SK-N-SH (cell line): ENCODE data around the gene SMIM1. TPM values are rescaled to one million over a fixed set of nuclear protein-coding genes. Genes with fewer than 3 reads are reported as not detected.
"Not testable (repeated sequence)": the region's sequence is repeated elsewhere in the genome, so short reads cannot be mapped to it uniquely, and the experiment has no call there.

ENCODE experiments used
- CTCF ChIA-PET: fragments of 300-600, 350-600 bp; formaldehyde crosslinking; extraction: SDS; loops from one replicate; lab custom pipeline; 2021; lab: Yijun Ruan, JAX
- POLR2A ChIA-PET: fragments of 350-600 bp; sonication (Branson Sonifier 250); formaldehyde crosslinking; extraction: SDS; loops from one replicate; lab custom pipeline; 2020; ENCODE audit warnings: antibody characterized with exemption, inconsistent platforms; lab: Yijun Ruan, JAX
- DNase-seq: peaks from one replicate; pipeline ENCODE4 v3.0.0; 2012
- H2AFZ ChIP-seq: fragments of 200-600 bp; sonication (generic); 2 replicates; pipeline ENCODE4 v1.8.1; 2016; ENCODE audit warnings: antibody characterized with exemption, mild to moderate bottlenecking, low read depth
- H3F3A ChIP-seq: fragments of 200-600 bp; sonication (generic); replicated peaks from 2 replicates; pipeline ENCODE3; 2016; ENCODE audit warnings: antibody characterized with exemption, mild to moderate bottlenecking; ENCODE audit not compliant: insufficient read depth
- H3K27ac ChIP-seq, 2 experiments: fragments of 200-500 bp in 1 of 2; fragments of 200-600 bp in 1 of 2; sonication (Bioruptor generic) in 1 of 2; sonication (generic), shearing (Covaris generic) in 1 of 2; 2 replicates each; pipeline versions ENCODE4 v1.5.1 to v1.6.1; 2014 to 2016; ENCODE audit warnings: low read depth in 2 of 2, inconsistent platforms in 1 of 2, low read length in 1 of 2, mild to moderate bottlenecking in 1 of 2, mixed read lengths in 1 of 2
- H3K27me3 ChIP-seq: fragments of 200-600 bp; sonication (generic), shearing (Covaris generic); 2 replicates; pipeline ENCODE4 v1.6.1; 2016; ENCODE audit warnings: mixed run types; ENCODE audit not compliant: insufficient read depth
- H3K36me3 ChIP-seq, 2 experiments: fragments of 200-500 bp in 1 of 2; fragments of 200-600 bp in 1 of 2; sonication (Bioruptor generic) in 1 of 2; sonication (generic) in 1 of 2; replicated peaks in 1 of 2; 2 replicates each; pipeline versions ENCODE3 to v1.5.1; 2014 to 2016; ENCODE audit warnings: low read length in 1 of 2, mild to moderate bottlenecking in 1 of 2; ENCODE audit not compliant: insufficient read depth in 2 of 2, control insufficient read depth in 1 of 2
- H3K4me1 ChIP-seq, 2 experiments: fragments of 200-500 bp in 1 of 2; fragments of 200-600 bp in 1 of 2; sonication (Bioruptor generic) in 1 of 2; sonication (generic), shearing (Covaris generic) in 1 of 2; 2 replicates each; pipeline versions ENCODE4 v1.5.1 to v1.6.1; 2014 to 2016; ENCODE audit warnings: low read depth in 1 of 2, low read length in 1 of 2, mixed run types in 1 of 2; ENCODE audit not compliant: insufficient read depth in 2 of 2, control insufficient read depth in 1 of 2
- H3K4me2 ChIP-seq: fragments of 200-600 bp; sonication (generic), shearing (Covaris generic); 2 replicates; pipeline ENCODE4 v1.6.1; 2017; ENCODE audit warnings: mixed run types
- H3K4me3 ChIP-seq, 2 experiments: fragments of 200-500 bp in 1 of 2; fragments of 200-600 bp in 1 of 2; sonication (Bioruptor generic) in 1 of 2; sonication (generic), shearing (Covaris generic) in 1 of 2; 2 replicates each; pipeline versions ENCODE4 v1.5.1 to v1.8.1; 2014 to 2016; ENCODE audit warnings: low read depth in 2 of 2, inconsistent platforms in 1 of 2, low read length in 1 of 2, mild to moderate bottlenecking in 1 of 2, mixed read lengths in 1 of 2, moderate library complexity in 1 of 2
- H3K79me2 ChIP-seq: fragments of 200-600 bp; sonication (generic); 2 replicates; pipeline ENCODE4 v1.8.1; 2017; ENCODE audit warnings: mild to moderate bottlenecking; ENCODE audit not compliant: insufficient read depth
- H3K9ac ChIP-seq: fragments of 200-600 bp; sonication (generic); 2 replicates; pipeline ENCODE4 v1.6.1; 2017; ENCODE audit warnings: mixed run types
- H3K9me2 ChIP-seq: fragments of 200-600 bp; sonication (generic); 2 replicates; pipeline ENCODE4 v1.6.1; 2017; ENCODE audit warnings: mixed run types
- H3K9me3 ChIP-seq: fragments of 200-600 bp; sonication (generic); 2 replicates; pipeline ENCODE4 v1.6.1; 2017; ENCODE audit warnings: mixed run types, mild to moderate bottlenecking, moderate library complexity
- H4K20me1 ChIP-seq: fragments of 200-600 bp; sonication (generic); 2 replicates; pipeline ENCODE4 v1.6.1; 2017; ENCODE audit warnings: mild to moderate bottlenecking, mixed run types; ENCODE audit not compliant: insufficient read depth
- CHD2 ChIP-seq: fragments of 150-350 bp; IDR thresholded peaks from 2 replicates; pipeline ENCODE4 v1.6.1; 2018; ENCODE audit warnings: low read length; ENCODE audit not compliant: partially characterized antibody
- FOXM1 ChIP-seq: IDR thresholded peaks from 2 replicates; pipeline ENCODE4 v1.4.0; 2012; ENCODE audit warnings: low read depth, mild to moderate bottlenecking
- GABPA ChIP-seq: IDR thresholded peaks from 2 replicates; pipeline ENCODE4 v1.4.0; 2012; ENCODE audit warnings: low read depth, mild to moderate bottlenecking
- GATA2 ChIP-seq: sonication (generic); formaldehyde crosslinking; IDR thresholded peaks from 2 replicates; pipeline ENCODE4 v1.5.0; 2020; ENCODE audit warnings: mild to moderate bottlenecking, missing genetic modification reagents
- MEF2A ChIP-seq: IDR thresholded peaks from 2 replicates; pipeline ENCODE4 v1.4.0; 2012; ENCODE audit warnings: low read depth, borderline replicate concordance
- MXI1 ChIP-seq: IDR thresholded peaks from 2 replicates; pipeline ENCODE4 v1.6.1; 2012; ENCODE audit warnings: mild to moderate bottlenecking, low read depth, low read length, improper control_type of control experiment
- NRF1 ChIP-seq: IDR thresholded peaks from 2 replicates; pipeline ENCODE4 v1.6.1; 2012; ENCODE audit warnings: low read depth, mild to moderate bottlenecking, low read length
- SMC3 ChIP-seq: IDR thresholded peaks from 2 replicates; pipeline ENCODE4 v1.6.1; 2012; ENCODE audit warnings: low read depth, low read length, improper control_type of control experiment
- YY1 ChIP-seq: IDR thresholded peaks from 2 replicates; pipeline ENCODE4 v1.4.0; 2012; ENCODE audit warnings: low read depth, mild to moderate bottlenecking
- WGBS: methylation state at CpG from one replicate; pipeline ENCODE4 v1.1.6; 2017; ENCODE audit warnings: low lambda C conversion rate; 5-methylcytosine and 5-hydroxymethylcytosine counted together
- polyA plus RNA-seq, 3 experiments: library from polyadenylated mRNA; depleted of rRNA; stranded (reverse); fragments of >200 nt; gene quantifications; 2 replicates each; pipeline ENCODE4 v1.2.3, GENCODE V29; 2012
- TF ChIP-seq, protein P1 (sequence below): fragments of 200-600 bp; sonication (generic); IDR thresholded peaks from 2 replicates; pipeline ENCODE4 v1.6.1; 2017; ENCODE audit warnings: antibody characterized with exemption, mild to moderate bottlenecking, moderate library complexity
- TF ChIP-seq, protein P2 (sequence below): IDR thresholded peaks from 2 replicates; pipeline ENCODE4 v1.6.1; 2012; ENCODE audit warnings: mild to moderate bottlenecking, low read depth, low read length, moderate library complexity
- TF ChIP-seq, protein P3 (sequence below): fragments of 150-350 bp; IDR thresholded peaks from 2 replicates; pipeline ENCODE4 v1.6.1; 2017; ENCODE audit warnings: antibody characterized with exemption, low read length, low read depth, borderline replicate concordance
- TF ChIP-seq, protein P4 (sequence below): IDR thresholded peaks from 2 replicates; pipeline ENCODE4 v1.4.0; 2012; ENCODE audit warnings: low read depth
- TF ChIP-seq, protein P5 (sequence below): IDR thresholded peaks from 2 replicates; pipeline ENCODE4 v1.4.0; 2012; ENCODE audit warnings: low read depth, borderline replicate concordance
- TF ChIP-seq, protein P6 (sequence below): fragments of 150-350 bp; IDR thresholded peaks from 2 replicates; pipeline ENCODE4 v1.6.1; 2016; ENCODE audit warnings: mild to moderate bottlenecking, low read depth, low read length

Gene SMIM1
- polyA plus RNA-seq, 1 of the 3 experiments (the other 2 are of a cell fraction), result 6.1 TPM

DNA sequence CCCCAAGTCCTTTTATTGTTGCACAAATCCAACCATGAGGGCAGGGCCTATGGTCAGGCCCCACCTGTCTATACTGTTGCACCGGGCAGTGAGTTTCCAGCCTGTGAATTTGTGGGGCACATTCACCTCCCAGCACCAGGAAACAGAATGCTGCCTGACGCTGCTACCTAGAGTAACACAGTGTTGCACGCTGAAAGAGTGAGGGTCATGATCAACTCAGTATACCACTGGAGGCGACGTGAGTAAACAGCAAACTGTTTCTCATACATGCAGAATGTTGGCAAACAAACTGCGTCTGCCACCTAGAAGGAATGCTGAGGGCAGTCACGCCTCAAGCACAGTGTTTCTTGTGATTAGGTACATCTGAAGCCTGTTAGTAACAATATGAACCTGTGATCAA, 37.1 kb downstream of the SMIM1 start:
- Histone ChIP-seq H3K27ac (no peak overlapping the region), H2AFZ (no peak overlapping the region), H3K36me3 (peaks cover 0 to 1% of the 10 kb centered on the region in 2 experiments)
- TF ChIP-seq MEF2A (no peak), YY1 (no peak), SMC3 (no peak), CHD2 (no peak), GATA2 (CRISPR knock-in tag) (no peak), GABPA (no peak), MXI1 (no peak), NRF1 (no peak), FOXM1 (no peak)
- TF ChIP-seq, protein P1, sequence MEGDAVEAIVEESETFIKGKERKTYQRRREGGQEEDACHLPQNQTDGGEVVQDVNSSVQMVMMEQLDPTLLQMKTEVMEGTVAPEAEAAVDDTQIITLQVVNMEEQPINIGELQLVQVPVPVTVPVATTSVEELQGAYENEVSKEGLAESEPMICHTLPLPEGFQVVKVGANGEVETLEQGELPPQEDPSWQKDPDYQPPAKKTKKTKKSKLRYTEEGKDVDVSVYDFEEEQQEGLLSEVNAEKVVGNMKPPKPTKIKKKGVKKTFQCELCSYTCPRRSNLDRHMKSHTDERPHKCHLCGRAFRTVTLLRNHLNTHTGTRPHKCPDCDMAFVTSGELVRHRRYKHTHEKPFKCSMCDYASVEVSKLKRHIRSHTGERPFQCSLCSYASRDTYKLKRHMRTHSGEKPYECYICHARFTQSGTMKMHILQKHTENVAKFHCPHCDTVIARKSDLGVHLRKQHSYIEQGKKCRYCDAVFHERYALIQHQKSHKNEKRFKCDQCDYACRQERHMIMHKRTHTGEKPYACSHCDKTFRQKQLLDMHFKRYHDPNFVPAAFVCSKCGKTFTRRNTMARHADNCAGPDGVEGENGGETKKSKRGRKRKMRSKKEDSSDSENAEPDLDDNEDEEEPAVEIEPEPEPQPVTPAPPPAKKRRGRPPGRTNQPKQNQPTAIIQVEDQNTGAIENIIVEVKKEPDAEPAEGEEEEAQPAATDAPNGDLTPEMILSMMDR, result no peak
- TF ChIP-seq, protein P2, sequence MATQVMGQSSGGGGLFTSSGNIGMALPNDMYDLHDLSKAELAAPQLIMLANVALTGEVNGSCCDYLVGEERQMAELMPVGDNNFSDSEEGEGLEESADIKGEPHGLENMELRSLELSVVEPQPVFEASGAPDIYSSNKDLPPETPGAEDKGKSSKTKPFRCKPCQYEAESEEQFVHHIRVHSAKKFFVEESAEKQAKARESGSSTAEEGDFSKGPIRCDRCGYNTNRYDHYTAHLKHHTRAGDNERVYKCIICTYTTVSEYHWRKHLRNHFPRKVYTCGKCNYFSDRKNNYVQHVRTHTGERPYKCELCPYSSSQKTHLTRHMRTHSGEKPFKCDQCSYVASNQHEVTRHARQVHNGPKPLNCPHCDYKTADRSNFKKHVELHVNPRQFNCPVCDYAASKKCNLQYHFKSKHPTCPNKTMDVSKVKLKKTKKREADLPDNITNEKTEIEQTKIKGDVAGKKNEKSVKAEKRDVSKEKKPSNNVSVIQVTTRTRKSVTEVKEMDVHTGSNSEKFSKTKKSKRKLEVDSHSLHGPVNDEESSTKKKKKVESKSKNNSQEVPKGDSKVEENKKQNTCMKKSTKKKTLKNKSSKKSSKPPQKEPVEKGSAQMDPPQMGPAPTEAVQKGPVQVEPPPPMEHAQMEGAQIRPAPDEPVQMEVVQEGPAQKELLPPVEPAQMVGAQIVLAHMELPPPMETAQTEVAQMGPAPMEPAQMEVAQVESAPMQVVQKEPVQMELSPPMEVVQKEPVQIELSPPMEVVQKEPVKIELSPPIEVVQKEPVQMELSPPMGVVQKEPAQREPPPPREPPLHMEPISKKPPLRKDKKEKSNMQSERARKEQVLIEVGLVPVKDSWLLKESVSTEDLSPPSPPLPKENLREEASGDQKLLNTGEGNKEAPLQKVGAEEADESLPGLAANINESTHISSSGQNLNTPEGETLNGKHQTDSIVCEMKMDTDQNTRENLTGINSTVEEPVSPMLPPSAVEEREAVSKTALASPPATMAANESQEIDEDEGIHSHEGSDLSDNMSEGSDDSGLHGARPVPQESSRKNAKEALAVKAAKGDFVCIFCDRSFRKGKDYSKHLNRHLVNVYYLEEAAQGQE, result no peak
- TF ChIP-seq, protein P3, sequence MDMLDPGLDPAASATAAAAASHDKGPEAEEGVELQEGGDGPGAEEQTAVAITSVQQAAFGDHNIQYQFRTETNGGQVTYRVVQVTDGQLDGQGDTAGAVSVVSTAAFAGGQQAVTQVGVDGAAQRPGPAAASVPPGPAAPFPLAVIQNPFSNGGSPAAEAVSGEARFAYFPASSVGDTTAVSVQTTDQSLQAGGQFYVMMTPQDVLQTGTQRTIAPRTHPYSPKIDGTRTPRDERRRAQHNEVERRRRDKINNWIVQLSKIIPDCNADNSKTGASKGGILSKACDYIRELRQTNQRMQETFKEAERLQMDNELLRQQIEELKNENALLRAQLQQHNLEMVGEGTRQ, result no peak
- TF ChIP-seq, protein P4, sequence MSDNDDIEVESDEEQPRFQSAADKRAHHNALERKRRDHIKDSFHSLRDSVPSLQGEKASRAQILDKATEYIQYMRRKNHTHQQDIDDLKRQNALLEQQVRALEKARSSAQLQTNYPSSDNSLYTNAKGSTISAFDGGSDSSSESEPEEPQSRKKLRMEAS, result no peak
- TF ChIP-seq, protein P5, sequence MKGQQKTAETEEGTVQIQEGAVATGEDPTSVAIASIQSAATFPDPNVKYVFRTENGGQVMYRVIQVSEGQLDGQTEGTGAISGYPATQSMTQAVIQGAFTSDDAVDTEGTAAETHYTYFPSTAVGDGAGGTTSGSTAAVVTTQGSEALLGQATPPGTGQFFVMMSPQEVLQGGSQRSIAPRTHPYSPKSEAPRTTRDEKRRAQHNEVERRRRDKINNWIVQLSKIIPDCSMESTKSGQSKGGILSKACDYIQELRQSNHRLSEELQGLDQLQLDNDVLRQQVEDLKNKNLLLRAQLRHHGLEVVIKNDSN, result no peak
- TF ChIP-seq, protein P6, sequence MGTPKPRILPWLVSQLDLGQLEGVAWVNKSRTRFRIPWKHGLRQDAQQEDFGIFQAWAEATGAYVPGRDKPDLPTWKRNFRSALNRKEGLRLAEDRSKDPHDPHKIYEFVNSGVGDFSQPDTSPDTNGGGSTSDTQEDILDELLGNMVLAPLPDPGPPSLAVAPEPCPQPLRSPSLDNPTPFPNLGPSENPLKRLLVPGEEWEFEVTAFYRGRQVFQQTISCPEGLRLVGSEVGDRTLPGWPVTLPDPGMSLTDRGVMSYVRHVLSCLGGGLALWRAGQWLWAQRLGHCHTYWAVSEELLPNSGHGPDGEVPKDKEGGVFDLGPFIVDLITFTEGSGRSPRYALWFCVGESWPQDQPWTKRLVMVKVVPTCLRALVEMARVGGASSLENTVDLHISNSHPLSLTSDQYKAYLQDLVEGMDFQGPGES, result no peak
- TF ChIP-seq, all 33 proteins: peak for 0
- no peak overlapping the region for H3K4me2 ChIP-seq
- no peaks in the 10 kb centered on the region for H3F3A ChIP-seq
- no peak for DNase-seq
- ChIA-PET CTCF (interaction anchor here (1.8 kb wide), 1 partner anchor 8 kb away, joined by 7 read pairs; no protein-coding TSS in a partner anchor), POLR2A (no interaction called here)
- H4K20me1 ChIP-seq, result no peaks in the 10 kb centered on the region
- H3K9me2 ChIP-seq, result no peaks in the 10 kb centered on the region
- no peaks in the 10 kb centered on the region for H3K27me3 ChIP-seq
- no peaks in the 10 kb centered on the region for H3K79me2 ChIP-seq
- H3K4me1 ChIP-seq, result peaks cover 0 to 4% of the 10 kb centered on the region in 2 experiments; a peak in 1 of 4 replicates
- 75% methylated on average over 3 of the region's 7 CpGs for WGBS
- H3K9ac ChIP-seq, result no peak overlapping the region
- no peak overlapping the region for H3K4me3 ChIP-seq
- no peaks in the 10 kb centered on the region for H3K9me3 ChIP-seq

DNA sequence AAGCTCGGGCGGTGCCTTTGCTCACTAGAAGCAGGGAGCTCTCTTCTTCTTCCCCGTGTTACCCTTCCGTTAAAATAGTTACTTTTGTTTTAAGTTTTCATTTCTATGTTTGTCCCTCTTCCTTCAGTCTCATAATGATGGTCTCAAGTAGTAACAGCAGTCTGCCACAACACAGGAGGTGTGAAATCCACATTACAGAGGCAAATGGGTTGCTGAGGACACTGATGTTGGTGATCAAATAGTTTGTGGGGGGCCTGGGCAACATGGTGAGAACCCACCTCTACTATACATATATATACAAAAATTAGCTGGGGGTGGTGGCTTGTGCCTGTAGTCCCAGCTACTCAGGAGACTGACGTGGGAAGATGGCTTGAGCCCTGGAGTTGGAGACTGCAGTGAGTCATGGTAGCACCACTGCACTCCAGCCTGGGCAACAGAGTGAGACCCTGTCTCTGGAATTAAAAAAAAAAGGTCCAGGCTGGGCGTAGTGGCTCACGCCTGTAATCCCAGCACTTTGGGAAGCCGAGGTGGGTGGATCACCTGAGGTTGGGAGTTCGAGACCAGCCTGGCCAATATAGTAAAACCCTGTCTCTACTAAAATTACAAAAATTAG, 37.7 kb downstream of the SMIM1 start:
- 79% methylated on average over 9 of the region's 9 CpGs for WGBS
- H3K9me2 ChIP-seq, H3K27me3 ChIP-seq, H4K20me1 ChIP-seq, H3K79me2 ChIP-seq, H3K27ac ChIP-seq, H3K4me1 ChIP-seq, H3K9ac ChIP-seq, H3K4me3 ChIP-seq, H3K9me3 ChIP-seq, POLR2A ChIA-PET, H2AFZ ChIP-seq, H3K4me2 ChIP-seq, H3K36me3 ChIP-seq, H3F3A ChIP-seq, DNase-seq: not testable (repeated sequence)
- CTCF ChIA-PET, result interaction anchor here (1.4 to 1.8 kb wide), 2 partner anchors 9 to 11 kb away, joined by 4 to 7 read pairs; no protein-coding TSS in a partner anchor
